Neural progenitor cell (in vitro differentiated cells): Measurements from ENCODE around the gene PHF12.

Experiments used
- CTCF ChIP-seq: fragments of 200-600 bp; sonication (generic); IDR thresholded peaks from 2 replicates; pipeline ENCODE4 v1.5.1; 2017; ENCODE audit warnings: antibody characterized with exemption, mild to moderate bottlenecking
- EZH2 ChIP-seq: fragments of 200-600 bp; sonication (generic); IDR thresholded peaks from 2 replicates; pipeline ENCODE4 v1.6.1; 2017; ENCODE audit warnings: antibody characterized with exemption, mild to moderate bottlenecking, moderate library complexity
- EZH2phosphoT487 ChIP-seq: fragments of 200-600 bp; sonication (generic); IDR thresholded peaks from 2 replicates; pipeline ENCODE4 v1.6.1; 2017; ENCODE audit warnings: antibody characterized with exemption

GRCh38 chr17:28963841-28964240 lies 12.5 kb upstream of the PHF12 start:
- TF ChIP-seq CTCF, result no peak
- no peak for TF ChIP-seq EZH2phosphoT487
- TF ChIP-seq EZH2, result no peak
